Activated naive CD8-positive, alpha-beta T cell (primary cell): ENCODE results near the gene LAMA4.

ENCODE experiments used
- H3K27ac Mint-ChIP-seq: one replicate; pipeline ENCODE4 v1.8.0; 2021; ENCODE audit warnings: mixed read lengths
- H3K27me3 Mint-ChIP-seq: one replicate; pipeline ENCODE4 v1.8.0; 2021; ENCODE audit warnings: mixed read lengths
- H3K36me3 Mint-ChIP-seq: one replicate; pipeline ENCODE4 v1.8.0; 2021; ENCODE audit warnings: mixed read lengths
- H3K4me1 Mint-ChIP-seq: one replicate; pipeline ENCODE4 v1.8.0; 2021; ENCODE audit warnings: low read depth, mixed read lengths
- H3K4me3 Mint-ChIP-seq: one replicate; pipeline ENCODE4 v1.8.0; 2021; ENCODE audit warnings: mild to moderate bottlenecking, mixed read lengths
- H3K9me3 Mint-ChIP-seq: one replicate; pipeline ENCODE4 v1.8.0; 2021; ENCODE audit warnings: low read depth, mixed read lengths

Gene LAMA4, protein sequence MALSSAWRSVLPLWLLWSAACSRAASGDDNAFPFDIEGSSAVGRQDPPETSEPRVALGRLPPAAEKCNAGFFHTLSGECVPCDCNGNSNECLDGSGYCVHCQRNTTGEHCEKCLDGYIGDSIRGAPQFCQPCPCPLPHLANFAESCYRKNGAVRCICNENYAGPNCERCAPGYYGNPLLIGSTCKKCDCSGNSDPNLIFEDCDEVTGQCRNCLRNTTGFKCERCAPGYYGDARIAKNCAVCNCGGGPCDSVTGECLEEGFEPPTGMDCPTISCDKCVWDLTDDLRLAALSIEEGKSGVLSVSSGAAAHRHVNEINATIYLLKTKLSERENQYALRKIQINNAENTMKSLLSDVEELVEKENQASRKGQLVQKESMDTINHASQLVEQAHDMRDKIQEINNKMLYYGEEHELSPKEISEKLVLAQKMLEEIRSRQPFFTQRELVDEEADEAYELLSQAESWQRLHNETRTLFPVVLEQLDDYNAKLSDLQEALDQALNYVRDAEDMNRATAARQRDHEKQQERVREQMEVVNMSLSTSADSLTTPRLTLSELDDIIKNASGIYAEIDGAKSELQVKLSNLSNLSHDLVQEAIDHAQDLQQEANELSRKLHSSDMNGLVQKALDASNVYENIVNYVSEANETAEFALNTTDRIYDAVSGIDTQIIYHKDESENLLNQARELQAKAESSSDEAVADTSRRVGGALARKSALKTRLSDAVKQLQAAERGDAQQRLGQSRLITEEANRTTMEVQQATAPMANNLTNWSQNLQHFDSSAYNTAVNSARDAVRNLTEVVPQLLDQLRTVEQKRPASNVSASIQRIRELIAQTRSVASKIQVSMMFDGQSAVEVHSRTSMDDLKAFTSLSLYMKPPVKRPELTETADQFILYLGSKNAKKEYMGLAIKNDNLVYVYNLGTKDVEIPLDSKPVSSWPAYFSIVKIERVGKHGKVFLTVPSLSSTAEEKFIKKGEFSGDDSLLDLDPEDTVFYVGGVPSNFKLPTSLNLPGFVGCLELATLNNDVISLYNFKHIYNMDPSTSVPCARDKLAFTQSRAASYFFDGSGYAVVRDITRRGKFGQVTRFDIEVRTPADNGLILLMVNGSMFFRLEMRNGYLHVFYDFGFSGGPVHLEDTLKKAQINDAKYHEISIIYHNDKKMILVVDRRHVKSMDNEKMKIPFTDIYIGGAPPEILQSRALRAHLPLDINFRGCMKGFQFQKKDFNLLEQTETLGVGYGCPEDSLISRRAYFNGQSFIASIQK (N-terminal part only)

DNA sequence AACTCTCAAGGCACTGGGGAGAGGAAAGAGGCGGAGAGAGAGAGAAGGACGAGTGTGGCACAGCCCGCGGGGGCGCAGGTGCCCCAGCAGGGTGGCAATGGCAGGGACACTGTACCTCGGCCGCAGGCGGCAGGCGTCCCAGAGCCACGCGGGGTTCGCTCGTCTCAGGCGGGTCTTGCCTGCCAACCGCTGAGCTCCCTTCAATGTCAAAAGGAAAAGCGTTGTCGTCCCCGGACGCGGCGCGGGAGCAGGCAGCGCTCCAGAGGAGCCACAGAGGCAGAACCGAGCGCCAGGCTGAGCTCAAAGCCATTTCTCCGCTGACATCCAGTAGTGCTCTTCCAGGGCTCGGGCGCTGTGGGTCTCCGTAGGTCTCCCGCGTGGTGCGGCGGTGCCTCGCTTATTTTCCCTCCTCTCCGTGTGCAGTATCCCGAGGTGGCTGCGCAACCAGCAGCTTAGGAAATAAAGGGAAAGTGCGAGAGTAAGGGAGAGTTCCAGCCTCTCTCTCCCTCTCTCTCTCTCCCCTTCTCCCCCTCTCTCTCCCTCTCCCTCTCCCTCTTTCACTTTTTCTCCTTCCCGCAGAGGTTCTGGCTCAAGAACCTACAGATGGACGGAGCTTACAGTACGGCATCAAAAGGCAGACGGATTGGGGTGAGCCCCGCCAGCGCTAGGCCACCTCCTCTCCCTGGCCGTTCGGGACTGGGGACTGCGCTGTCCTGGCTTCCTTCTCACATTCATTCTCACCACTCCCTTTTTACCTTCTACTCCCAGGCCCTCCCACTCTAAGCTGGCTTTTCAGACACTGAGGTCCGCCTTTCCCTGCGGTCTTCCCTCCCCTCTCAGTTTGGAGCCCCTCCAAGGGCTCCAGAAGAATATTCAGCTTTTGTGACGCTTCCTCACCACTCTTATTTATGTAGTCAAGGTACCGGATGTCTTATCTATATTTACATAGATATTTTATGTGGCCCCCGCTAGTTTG, at the start of gene LAMA4:
TSS of gene LAMA4 (minus strand) at position 727 of the 976 bp plus-strand sequence. CDS start at position 310, 417 bp downstream.
- H3K36me3 Mint-ChIP-seq, result no peaks in the 10 kb centered on the region
- peak within 1 kb of the TSS; percentile 85 for H3K4me3 Mint-ChIP-seq
- H3K27ac Mint-ChIP-seq, result no peak within 1 kb of the TSS
- no peaks in the 10 kb centered on the region for H3K9me3 Mint-ChIP-seq
- H3K4me1 Mint-ChIP-seq, result peaks cover 11% of the 10 kb centered on the region
- peaks cover 23% of the 10 kb centered on the region for H3K27me3 Mint-ChIP-seq

DNA sequence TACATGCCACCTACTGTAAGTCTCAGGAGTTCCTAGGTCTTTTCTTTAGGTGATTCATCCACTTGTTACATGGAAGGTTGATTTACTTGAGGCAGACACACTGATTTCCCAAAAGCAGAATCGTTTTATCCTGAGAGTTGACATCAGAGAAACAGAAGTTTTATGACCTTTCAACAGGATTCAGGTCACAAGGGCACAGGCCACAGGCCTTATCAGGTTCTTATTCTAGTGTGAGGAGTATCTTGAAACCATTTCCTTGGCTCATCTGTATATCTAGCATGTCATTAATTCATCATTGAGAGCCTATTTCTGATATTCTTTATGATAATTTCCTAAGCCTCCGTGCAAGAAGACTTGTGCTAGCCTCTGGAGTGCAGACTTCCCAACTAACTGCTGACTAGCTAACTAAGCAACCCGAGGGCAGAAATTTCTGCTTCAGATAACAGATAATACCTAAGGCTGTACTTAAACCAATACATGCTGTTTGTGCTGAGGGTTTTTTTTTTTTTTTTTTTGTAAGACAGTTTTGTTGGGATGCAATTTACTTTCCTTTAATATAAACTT, 47.9 kb upstream of the LAMA4 start:
- Mint-ChIP-seq H3K27ac (no peak overlapping the region), H3K9me3 (no peaks in the 10 kb centered on the region), H3K4me1 (no peaks in the 10 kb centered on the region), H3K27me3 (peaks cover 12% of the 10 kb centered on the region), H3K36me3 (no peaks in the 10 kb centered on the region), H3K4me3 (no peak overlapping the region)

DNA sequence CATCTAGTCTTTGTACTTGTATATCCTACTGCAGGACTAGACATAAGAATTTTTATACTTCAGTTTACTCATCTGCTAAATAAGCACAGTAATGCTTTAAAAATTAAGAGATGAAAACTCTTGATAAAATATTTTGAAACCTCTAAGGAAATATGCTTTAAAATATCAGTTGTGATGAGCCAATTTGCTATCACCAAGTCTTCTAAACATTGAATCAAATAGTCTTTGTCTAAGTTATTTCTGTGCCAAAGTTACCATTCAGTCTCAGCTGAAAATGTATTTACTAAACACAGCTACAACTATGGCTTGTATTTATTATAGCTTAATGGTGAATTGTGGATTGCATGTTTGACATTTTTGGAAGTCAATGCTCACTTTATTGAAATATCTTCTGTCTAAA, 46.5 kb upstream of the LAMA4 start:
- Mint-ChIP-seq H3K4me3 (no peak overlapping the region), H3K4me1 (no peaks in the 10 kb centered on the region), H3K27me3 (peaks cover 11% of the 10 kb centered on the region)

DNA sequence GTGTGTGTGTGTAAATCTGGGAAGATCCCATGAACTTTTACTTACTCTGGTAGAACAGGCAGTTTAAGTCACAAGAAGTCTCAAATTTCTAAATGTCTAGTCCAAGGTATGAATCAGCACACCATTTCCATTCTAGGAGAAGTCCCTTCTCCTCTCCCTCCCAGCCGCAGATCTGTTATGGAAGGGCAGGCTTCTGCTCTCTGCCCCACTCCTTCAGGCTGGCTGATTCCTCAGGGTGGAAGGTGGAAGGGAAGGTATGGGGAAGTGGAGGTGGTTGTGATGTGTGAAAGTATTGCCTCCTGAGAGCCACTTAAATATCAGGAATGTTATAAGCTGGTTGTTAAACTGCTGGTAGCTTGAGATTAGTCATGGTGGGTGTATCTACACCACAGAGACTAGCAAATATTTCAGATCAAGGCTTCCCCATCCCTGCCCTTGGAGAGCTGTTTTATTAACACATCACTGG, 44.5 kb upstream of the LAMA4 start:
- Mint-ChIP-seq H3K36me3 (no peaks in the 10 kb centered on the region), H3K9me3 (no peaks in the 10 kb centered on the region), H3K4me3 (no peak overlapping the region), H3K27me3 (peaks cover 11% of the 10 kb centered on the region), H3K4me1 (no peaks in the 10 kb centered on the region), H3K27ac (no peak overlapping the region)

More for the DNA sequence above, 46.5 kb upstream of the LAMA4 start:
- H3K36me3 Mint-ChIP-seq, result no peaks in the 10 kb centered on the region
- no peaks in the 10 kb centered on the region for H3K9me3 Mint-ChIP-seq
- H3K27ac Mint-ChIP-seq, result no peak overlapping the region

DNA sequence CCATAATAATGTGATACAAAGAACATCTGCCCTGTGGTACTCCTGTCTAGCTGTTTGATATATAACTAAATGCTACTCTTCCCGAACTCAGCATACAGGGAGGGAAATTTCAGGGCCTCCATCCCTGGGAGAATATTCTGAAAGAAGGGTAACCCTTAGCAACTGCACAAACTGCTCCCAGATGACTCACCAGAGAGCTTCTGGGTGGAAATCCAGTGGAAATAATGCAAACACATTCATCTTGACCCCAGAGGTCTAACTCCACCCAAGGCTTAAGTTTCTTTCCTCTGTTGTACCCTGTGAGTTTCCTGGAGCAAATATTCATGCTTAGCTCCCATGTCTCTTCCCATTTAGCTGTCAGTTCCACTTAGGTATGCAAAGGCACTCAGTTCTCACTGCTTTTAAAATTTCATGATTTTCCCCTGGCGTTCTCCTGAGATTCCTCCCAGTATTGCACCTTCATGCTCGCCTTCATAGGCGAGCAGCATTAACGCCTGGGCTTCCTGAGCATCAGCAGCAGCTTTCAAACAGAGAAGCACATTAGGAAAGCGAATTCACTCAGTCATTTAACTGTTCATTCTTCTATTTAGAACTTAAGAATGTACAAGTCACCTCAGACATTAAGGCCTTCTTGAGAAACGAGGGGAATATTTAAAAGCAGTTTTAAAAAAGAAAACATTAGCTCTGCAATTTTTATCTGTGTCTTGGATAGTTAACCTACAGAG, 43.8 kb upstream of the LAMA4 start:
- Mint-ChIP-seq H3K36me3 (no peaks in the 10 kb centered on the region), H3K27ac (no peak overlapping the region), H3K4me1 (no peaks in the 10 kb centered on the region), H3K27me3 (peaks cover 11% of the 10 kb centered on the region), H3K4me3 (no peak overlapping the region), H3K9me3 (no peaks in the 10 kb centered on the region)

DNA sequence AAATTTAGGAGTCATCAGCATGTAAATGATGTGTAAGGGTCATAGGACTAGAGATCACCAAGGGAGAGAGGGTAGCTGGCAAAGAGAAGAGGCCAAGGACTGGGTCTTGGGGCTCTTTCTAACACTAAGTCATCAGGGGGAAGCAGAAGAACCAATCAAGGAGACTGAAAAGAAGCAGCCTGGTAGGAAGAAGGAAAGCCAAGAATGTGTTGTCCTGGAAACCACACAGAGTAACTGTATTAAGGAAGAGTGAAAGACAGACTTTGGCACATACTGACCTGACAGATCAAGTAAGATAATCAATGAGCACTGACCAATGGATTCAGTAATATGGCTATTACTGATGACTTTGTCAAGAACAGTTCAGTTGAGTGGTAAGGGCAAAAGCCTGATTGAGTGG, 42.3 kb upstream of the LAMA4 start:
- Mint-ChIP-seq H3K36me3 (no peaks in the 10 kb centered on the region), H3K4me1 (no peaks in the 10 kb centered on the region), H3K9me3 (no peaks in the 10 kb centered on the region), H3K27ac (no peak overlapping the region), H3K27me3 (peaks cover 19% of the 10 kb centered on the region), H3K4me3 (no peak overlapping the region)

GRCh38 chr6:112296122-112296521, 41.8 kb upstream of the LAMA4 start:
- Mint-ChIP-seq H3K4me1 (no peaks in the 10 kb centered on the region), H3K27ac (no peak overlapping the region), H3K36me3 (no peaks in the 10 kb centered on the region), H3K4me3 (no peak overlapping the region), H3K9me3 (no peaks in the 10 kb centered on the region), H3K27me3 (peaks cover 20% of the 10 kb centered on the region)

- no peak overlapping the region for H3K27ac Mint-ChIP-seq
- H3K4me1 Mint-ChIP-seq, result peaks cover 8% of the 10 kb centered on the region
- no peaks in the 10 kb centered on the region for H3K9me3 Mint-ChIP-seq
- peaks cover 16% of the 10 kb centered on the region for H3K27me3 Mint-ChIP-seq
- H3K4me3 Mint-ChIP-seq, result no peak overlapping the region
- H3K36me3 Mint-ChIP-seq, result no peaks in the 10 kb centered on the region
Observed at GRCh38 chr6:112291161-112291762, 36.9 kb upstream of the LAMA4 start.

DNA sequence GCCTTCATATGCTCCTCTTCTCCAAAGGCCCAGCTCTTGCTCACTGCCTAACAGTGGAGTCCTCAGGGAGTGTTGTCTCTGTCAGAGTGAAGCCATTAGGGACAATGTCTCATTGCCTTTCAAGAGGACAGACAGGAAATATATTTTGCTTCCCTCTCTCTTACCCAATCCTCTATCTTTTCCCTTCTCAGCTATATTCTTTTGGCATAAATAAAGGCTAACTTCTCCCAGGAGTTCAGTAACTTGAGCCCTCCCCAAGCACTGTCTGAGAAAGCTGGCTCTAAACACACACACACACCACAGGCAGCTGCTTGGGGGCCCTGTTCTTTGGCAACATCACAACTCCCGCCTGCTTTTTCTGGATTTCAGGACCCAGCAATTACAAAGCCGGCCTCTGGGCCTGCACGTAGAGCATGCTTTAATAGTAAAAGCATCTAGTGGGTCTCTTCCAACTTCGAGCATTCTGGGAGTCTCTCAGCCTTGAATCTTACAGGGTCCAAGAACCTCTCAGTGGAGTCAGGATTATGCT, 34.7 kb upstream of the LAMA4 start:
- Mint-ChIP-seq H3K27me3 (peaks cover 14% of the 10 kb centered on the region), H3K27ac (no peak overlapping the region), H3K36me3 (no peaks in the 10 kb centered on the region), H3K4me3 (no peak overlapping the region), H3K4me1 (peaks cover 15% of the 10 kb centered on the region), H3K9me3 (no peaks in the 10 kb centered on the region)

GRCh38 chr6:112288475-112288874, 34.1 kb upstream of the LAMA4 start:
- Mint-ChIP-seq H3K27me3 (peaks cover 14% of the 10 kb centered on the region), H3K4me1 (peaks cover 15% of the 10 kb centered on the region), H3K4me3 (no peak overlapping the region), H3K27ac (no peak overlapping the region), H3K9me3 (no peaks in the 10 kb centered on the region), H3K36me3 (no peaks in the 10 kb centered on the region)

DNA sequence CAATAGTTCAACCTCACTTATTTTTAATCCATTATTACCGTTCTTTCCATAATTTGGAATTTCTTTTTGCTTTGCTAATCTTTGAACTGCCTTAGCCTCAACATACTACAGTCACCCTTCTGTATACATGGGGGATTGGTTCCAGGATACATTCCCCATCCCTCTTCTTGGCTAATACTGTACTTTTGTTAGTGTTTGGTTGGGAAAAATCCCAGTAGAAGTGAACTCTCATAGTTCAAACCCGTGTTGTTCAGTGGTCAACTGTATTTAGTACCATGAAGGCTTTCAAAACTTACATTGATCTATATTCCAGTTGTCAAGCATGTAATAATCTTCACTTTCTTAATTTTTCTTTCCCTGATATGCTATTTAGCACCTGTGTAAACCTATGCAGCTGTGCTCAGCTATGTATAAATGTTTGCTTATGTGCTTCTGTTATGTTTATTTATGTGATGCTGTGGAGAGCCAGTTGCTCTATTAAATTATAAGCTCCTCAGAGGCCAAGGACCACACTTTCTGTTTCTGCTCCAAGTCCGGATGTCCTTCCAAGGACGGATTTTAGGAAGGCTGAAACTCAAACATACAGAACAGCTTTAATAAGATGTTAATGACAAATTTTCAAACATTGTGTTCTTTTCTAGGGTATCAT, 33.3 kb upstream of the LAMA4 start:
- Mint-ChIP-seq H3K4me3 (no peak overlapping the region), H3K36me3 (no peaks in the 10 kb centered on the region), H3K27ac (no peak overlapping the region), H3K4me1 (peaks cover 15% of the 10 kb centered on the region), H3K9me3 (no peaks in the 10 kb centered on the region), H3K27me3 (peaks cover 19% of the 10 kb centered on the region)

- no peak overlapping the region for H3K4me3 Mint-ChIP-seq
- H3K27me3 Mint-ChIP-seq, result peaks cover 14% of the 10 kb centered on the region
Observed at GRCh38 chr6:112286500-112287144, 32.3 kb upstream of the LAMA4 start.

More at GRCh38 chr6:112286500-112287144, 32.3 kb upstream of the LAMA4 start:
- no peaks in the 10 kb centered on the region for H3K36me3 Mint-ChIP-seq
- no peak overlapping the region for H3K27ac Mint-ChIP-seq
- no peaks in the 10 kb centered on the region for H3K9me3 Mint-ChIP-seq
- H3K4me1 Mint-ChIP-seq, result peaks cover 15% of the 10 kb centered on the region
